Activated T-cell treated with anti-CD3 and anti-CD28 coated beads, Interleukin-2, amount 50 U/mL, for 48 hours (primary cell): ENCODE results near the gene TFDP1.

Source experiments
- DNase-seq, 2 experiments: peaks; one replicate each; pipeline ENCODE4 v3.0.0-alpha.2; 2020

The TFDP1 gene

DNA sequence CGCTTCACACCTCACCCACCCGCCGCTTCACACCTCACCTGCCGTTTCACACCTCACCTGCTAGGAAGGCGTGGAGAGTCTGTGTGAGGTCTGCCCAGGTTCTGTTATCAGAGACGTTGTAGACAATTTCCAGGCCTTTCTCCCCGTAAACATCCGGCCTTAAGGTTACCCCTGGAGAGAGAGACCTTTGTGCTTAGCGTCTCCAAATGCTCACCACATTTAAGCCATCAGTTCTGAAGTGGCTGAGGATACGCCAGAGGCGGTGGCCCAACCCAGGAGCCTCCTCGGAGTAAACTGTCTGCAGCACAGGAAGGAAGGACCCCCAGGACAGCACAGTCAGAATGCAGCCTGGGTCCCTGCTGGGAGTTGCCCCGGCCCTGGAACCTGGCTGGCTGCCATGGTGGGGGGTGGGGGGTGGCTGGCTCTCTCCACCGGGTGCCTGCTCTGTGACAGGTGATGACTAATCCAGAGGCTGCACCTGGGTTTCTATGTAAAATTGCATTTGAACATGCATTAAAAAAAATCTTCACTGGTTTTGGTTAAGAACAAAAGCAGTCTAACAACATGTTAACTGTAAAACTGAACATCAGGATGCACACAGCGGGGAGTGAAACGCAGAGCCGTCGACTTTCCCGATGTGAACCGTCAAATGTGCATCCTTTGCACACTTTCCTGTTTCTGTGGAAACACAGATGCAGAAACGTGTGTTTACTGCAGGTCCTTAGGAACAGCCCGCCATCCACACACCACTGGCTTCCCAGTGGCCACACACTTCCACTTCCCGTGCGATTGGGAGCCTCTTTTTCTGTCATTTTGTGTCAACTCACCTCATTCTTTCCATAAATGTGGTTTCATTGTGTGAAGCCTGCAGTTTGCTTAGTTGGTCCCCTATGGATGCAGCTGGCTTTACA, 69.0 kb downstream of the TFDP1 start:
- DNase-seq, result peak in 1 of 2 experiments; percentile 29

DNA sequence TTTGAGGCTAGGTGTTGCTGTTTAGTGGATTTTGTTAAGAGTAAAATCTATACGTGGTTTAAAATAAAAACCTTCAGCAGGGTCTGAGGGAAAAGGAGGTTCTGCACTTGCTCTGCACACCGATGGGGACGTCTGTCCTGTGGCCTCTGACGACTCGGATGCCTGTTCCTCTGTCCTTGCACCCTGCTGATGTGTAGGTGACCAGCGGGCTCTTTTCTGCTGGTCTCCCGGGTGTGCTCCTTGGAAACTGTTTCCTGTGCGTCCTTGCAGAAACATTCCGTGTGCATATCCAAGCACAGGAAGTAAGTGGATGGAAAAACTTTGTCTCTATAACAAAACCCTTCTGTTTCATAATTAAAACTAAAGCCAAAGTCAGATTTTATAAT, 69.6 kb downstream of the TFDP1 start:
- DNase-seq, result no peak

DNA sequence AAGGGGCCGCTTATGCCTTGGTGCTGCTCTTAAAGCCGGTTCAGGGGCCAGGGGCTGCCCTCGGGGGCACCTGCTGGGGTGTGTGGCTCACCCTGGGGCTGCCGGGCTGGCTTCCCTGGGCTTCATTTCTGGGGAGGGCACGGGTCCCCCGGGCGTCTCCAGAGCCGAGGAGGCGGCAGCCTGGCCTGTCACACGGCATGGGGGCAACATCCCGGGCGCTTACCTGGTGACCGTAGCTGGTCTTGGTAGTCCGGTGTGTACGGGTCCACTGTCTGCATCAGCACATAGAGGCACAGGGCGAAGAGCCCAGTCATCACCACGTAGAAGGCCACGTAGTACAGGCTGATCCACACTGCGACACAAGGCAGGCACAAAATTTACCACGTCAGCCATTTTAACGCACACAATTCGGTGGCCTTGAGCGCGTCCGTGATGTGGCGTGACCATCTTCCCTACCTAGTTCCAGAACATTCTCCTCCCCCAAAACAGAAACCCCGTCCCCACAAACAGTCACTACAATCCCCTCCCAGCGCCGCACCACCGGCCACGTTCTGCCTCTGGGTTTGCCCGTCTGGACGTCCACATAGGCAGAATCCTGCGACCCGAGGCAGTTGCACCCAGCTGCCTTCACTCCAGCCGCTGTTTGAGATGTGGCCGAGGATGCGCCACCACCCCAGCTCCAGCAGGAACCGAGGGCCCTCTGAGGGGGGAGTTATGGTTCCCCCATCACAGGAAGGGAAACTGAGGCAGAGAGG, 70.2 kb downstream of the TFDP1 start:
- DNase-seq, result no peak

DNA sequence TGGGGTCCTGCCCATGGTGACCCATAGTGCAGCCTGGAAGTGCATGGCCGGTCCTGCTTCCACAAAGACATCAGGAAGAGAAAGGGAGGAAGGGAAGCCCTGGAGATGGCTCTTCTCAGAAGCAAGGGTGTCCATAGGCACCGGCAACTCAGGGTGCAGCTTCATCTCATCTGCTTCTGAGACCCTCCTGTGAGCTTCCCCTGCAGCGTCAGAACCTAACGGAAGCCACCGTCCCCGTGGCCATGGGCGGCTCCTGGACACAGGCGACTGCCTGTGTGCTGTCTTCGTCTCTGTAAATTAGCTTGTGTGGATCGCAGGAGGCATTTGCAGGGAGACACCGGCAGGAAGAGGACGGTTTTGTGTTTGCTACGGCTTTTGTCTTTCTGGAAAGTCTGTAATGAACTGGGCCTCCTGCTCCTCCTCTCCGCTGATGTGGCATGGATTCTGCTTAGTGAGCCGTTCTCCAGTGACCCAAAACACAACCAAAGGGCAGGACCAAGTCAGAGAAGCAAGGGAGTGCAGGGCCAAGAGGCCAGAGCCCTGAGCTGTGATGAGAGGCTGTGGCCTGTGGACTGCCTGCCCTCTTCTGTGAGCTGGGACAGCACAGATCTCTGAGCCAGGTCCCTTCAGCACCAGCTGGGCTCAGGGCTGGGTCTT, 70.9 kb downstream of the TFDP1 start:
- DNase-seq, result no peak

DNA sequence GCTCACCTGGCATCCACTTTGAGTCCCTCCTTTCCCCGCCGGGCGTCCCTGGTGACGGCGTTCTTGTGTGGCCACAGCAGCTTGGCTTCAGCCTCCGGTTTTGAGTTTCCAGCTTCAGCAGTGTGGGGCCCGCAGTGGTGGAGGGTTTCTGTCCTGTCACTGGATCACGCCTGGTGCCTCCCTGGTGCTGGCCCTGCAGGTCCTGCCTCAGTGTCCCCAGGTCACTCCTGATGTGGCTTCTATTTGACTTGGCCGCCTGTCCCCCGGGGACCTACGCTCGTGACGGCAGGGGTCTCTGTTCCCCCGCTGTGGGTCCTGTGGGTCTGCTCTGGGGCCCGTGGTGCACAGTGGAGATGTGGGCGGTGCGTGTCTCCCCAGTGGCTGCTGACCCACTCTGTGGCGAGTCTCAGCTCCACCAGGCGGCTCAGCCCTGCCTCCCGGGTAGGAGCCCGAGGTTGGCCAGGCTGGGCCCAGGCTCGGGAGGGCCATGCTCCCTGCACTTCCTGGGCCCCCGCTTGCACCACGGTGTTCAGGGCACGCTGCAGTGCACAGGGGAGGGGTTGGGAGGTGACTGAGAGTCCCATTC, 71.5 kb downstream of the TFDP1 start:
- DNase-seq, result no peak

DNA sequence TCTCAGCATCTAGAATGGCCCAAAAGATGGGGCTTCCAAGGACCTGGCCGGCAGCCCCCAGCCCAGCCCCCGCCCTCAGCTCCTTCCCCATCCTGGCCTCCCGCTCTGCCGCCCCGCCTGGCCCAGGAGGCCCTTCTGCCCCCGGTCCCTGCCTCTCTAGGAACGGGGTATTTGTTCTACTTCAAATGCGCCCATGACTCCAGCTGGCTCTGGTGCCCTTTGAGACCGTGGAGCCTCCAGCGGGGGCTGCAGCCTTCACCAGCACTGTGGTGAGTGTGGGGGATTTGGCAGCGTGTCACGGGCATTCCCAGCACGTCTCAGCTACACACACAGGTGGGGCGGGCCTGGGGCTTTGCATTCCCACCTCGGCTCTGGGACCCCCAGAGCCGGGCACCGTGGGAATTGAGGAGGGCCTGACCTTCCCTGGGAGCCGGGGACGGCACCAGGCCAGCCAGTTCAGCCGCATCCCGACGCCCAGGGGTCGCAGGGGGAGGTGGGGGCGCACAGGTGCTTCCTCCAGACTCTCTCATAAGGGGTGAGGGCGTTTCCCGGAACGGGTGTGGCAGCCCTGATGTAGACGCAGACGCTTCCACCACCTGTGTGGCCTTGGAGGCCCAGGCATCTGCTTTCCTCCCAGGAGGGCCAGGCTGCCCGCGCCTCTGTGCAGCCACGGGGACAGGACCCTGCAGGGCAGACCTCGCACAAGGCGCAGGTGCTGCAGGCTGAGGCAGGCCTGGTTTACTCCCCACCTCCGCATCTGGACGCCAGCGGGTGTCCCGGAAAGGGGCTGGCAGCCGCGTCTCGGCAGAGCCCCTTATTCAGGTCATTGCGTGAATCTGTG, 72.5 kb downstream of the TFDP1 start:
- DNase-seq, result no peak

DNA sequence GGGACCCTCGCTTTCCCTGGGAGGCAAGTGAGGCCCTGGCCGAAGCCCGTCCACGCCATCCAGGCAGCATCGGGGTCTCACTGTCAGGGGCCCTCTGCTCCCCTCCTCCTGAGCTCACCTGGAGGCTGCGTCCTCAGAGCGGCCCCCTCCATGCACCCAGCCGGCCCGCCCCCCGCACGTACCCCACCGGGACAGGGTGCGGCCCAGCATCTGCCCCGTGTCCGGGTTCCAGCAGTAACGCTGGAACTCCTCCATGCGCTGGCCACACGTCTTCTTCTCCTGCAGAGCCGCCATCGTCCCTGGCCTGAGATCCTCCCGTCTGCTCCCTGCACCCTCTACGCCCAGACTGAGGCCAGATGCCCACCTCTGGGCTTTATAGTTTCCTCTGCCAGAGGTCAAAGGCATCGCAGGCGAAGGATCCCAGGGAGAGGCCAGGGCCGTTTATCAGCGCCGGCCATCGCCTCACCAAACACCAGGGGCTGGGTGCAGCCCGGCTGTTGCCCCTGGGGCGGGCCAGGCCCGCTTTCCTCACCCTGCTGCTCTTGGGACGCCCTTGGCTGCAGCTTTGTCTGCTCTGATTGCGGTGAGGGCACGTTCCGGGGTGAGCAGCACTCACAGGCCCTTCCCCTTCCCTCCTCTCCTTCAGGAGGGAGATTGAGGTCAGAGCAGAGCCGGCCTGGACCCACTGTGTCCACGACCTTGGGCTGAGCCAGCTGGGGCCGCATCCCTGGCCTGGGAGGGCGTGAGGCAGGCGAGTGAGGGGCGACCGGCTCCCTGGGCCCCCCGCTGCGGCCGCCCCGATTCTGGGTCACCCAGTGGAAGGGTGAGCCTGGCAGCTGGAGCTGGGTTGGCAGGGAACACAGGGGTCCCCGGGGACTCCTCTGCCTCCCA, 73.5 kb downstream of the TFDP1 start, which contains the start of gene ATP4B:
Gene ATP4B (minus strand): TSS at position 348 of the 891 bp plus-strand sequence. CDS start 54 bp downstream, at position 294.
- DNase-seq, result no peak

DNA sequence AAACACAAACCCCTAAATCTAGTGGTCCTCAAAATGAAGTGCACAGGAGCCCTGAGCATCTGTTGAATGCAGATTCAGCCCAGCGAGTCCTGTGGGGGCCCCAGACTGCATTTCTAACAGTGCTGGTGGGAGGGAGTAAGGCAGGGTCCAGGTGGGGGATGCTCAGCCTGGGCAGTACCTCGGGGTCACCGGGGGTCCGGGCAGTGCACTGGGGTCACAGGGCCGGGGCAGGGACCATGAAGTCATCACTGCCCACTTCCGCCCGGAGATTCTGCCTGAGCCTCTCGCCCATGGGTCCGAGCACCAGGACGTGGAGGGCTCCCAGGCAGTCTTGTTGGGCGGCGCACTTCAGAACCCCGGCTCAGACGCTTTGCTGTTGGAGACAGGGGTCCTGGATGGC, 74.3 kb downstream of the TFDP1 start:
- no peak for DNase-seq

DNA sequence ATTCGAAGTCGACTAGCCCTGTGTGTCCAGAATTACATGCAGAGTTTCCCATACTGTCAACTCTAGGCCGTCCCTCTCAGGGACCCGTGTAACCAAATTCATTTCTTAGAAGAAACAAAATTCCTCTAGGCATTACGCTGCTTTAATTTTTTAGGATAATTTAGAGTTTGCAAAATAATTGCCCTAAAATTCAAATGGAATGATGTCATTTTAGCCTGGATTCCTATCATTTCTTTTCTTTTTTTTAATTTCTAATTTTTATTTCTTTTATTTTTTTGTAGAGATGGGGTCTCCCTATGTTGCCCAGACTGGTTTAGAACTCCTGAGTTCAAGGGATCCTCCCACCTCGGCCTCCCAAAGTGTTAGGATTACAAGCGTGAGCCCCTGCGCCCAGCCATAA, 74.8 kb downstream of the TFDP1 start:
- no peak for DNase-seq

DNA sequence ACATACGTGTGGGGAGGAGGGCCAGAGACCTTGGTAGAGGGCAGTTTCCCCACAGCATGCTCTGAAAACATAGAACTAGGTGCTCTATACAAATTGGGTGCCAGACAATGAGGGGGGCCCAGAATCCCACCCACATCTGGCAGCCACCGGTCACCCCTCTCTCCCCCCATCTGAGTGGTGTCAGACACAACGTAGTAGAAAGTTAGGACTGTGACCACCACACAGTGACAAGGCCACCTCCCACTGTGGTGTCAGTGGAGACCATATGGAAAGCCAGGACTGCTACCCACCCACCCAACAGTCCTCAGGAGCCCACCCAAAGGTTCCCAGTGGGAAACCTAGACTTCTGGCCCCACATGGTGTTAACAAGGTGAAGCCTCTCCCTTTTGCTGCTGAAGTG, 75.5 kb downstream of the TFDP1 start:
- DNase-seq, result no peak

DNA sequence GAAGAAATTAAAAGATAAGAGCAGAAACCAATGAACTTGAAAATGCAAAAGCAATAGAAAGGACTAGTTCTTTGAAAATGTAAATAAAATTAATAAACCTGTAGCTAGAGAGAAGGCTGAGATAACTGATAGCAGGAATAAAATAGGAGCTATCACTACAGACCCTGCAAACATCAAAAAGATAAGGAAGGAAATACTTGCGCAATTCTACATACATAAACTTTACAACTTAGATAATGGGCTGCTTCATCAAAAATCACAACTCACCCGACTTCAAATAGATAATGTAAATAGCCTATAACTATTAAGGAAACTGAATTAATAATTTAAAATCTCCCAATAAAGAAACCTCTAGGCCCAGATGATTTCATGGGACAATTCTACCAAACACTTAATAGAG, 77.0 kb downstream of the TFDP1 start:
- no peak for DNase-seq

DNA sequence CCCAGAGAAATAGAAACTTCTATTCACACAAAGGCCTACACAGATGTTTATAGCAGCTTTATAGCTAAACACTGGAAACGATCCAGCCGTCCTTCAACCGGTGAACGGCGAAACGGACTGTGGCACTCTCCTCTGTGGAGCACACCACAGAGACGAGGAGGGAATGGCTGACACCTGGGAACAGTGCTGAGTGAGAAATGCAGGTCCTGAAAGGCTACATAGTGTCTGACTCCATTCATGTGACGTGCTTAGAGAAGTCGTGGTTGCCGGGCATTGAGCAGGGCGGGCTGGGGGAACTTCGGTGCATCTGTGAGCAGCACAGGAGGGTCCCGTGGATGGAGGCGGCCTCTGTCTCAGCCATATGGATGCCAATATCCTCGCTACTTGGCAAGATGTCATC, 79.4 kb downstream of the TFDP1 start:
- no peak for DNase-seq

DNA sequence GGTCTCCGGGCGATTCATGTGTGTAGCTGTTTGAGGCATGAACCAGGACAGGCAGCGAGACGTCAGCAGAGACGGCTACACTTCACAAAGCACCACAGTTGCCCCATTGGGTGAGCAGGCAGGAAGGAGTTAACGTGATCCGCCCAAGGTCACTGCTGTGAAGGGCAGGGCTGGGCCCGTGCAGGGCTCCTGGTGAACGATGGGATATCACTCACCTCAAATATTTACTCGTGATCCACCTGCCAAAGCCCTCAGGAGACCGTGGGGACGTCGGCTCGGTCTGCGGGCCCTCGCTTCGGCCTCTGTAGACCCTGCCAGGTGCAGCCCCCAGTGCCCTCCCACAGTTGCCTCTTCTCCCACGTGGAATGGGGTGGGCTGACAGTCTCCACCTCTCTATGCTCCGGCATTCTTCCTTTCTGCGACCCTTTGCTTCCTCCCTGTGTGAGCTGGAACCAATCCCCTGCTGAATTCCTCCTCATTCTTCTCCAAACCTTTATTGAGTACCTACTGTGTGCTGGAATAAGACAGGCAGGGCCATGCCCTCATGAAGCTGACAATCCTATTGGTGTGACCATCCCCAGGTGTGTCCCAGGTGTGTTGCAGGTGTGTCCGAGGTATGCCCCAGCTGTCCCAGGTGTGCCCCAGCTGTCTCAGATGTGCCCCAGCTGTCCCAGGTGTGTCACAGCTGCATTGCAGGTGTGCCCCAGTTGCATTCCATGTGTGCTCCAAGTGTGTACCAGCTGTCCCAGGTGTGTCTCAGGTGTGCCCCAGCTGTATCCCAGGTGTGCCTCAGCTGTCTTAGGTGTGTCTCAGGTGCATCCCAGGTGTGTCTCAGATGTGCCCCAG, 80.4 kb downstream of the TFDP1 start:
- no peak for DNase-seq

DNA sequence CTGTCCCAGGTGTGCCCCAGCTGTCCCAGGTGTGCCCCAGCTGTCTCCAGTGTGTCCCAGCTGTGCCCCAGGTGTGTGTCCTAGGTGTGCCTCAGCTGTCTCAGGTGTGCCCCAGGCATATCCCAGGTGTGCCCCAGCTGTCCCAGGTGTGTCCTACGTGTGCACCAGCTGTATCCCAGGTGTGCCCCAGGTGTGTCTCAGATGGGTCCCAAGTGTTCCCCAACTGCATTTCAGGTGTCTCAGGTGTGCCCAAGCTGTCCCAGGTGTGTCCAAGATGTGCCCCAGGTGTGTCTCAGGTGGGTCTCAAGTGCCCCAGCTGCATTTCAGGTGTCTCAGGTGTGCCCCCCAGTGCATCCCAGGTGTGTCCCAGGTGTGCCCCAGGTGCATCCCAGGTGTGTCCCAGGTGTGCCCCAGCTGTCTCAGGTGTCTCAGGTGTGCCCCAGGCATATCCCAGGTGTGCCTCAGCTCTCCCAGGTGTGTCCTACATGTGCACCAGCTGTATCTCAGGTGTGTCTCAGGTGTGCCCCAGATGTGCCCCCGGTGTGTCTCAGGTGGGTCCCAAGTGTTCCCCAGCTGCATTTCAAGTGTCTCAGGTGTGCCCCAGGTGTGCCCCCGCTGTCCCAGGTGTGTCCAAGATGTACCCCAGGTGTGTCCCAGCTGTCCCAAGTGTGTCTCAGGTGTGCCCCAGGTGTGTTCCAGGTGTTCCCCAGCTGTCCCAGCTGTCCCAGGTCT, 81.2 kb downstream of the TFDP1 start:
- no peak for DNase-seq

DNA sequence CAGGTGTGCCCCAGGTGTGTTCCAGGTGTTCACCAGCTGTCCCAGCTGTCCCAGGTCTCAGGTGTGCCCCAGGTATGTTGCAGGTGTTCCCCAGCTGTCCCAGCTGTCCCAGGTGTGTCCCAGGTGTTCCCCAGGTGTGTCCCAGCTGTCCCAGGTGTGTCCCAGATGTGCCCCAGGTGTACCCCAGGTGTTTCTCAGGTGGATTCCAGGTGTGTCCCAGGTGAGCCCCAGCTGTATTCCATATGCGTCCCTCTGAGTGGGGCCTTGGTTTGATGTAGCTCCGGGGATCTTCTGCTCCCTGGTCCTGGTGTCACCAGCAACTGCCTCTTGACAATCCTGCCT, 81.7 kb downstream of the TFDP1 start:
- no peak for DNase-seq

DNA sequence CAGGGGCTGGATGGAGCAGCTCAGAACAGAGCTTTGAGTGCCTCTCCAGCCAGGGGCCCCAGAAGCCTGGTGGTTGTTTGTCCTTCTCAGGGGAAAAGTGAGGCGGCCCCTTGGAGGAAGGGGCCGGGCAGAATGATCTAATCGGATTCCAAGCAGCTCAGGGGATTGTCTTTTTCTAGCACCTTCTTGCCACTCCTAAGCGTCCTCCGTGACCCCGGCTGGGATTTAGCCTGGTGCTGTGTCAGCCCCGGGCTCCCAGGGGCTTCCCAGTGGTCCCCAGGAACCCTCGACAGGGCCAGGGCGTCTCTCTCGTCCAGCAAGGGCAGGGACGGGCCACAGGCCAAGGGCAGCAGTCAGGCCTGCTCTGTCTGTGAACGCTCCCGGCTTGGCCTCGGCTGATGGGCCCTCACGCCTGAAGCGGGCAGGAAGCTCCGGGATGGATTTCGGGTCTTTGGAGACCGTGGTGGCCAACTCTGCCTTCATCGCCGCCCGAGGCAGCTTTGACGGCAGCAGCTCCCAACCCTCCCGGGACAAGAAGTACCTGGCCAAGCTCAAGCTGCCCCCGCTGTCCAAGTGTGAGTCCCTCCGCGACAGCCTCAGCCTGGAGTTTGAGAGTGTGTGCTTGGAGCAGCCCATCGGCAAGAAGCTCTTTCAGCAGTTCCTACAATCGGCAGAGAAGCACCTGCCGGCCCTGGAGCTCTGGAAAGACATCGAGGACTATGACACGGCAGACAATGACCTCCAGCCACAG, 82.6 kb downstream of the TFDP1 start, which contains the start of gene GRK1:
Gene GRK1 (plus strand): TSS at position 269 of the 751 bp plus-strand sequence. CDS start 168 bp downstream, at position 437.
- DNase-seq, result no peak

DNA sequence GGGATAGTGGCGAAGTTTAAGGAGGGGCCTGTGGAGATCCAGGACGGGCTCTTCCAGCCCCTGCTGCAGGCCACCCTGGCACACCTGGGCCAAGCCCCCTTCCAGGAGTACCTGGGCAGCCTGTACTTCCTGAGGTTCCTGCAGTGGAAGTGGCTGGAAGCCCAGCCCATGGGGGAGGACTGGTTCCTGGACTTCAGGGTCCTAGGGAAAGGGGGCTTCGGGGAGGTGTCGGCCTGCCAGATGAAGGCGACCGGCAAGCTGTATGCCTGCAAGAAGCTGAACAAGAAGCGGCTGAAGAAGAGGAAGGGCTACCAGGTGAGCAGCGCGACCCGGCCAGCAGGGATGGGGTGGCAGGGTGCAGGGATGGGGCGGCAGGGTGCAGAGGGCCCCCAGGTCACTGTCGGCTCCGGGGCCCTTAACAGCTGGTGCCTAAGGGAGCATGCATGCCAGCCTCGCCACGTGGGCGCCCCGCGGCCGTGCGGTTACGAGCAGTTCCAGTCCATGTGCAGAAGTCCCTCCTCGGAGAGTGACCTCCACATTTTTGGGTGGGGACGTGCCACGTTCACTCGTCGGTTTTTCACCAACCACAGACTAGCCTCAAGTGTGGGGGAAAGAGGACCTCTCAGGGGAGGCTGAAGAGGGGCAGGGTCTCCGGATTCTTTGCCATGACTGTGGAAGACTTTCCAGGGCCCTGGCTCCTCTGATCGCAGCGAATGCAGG, 83.4 kb downstream of the TFDP1 start:
- DNase-seq, result no peak

DNA sequence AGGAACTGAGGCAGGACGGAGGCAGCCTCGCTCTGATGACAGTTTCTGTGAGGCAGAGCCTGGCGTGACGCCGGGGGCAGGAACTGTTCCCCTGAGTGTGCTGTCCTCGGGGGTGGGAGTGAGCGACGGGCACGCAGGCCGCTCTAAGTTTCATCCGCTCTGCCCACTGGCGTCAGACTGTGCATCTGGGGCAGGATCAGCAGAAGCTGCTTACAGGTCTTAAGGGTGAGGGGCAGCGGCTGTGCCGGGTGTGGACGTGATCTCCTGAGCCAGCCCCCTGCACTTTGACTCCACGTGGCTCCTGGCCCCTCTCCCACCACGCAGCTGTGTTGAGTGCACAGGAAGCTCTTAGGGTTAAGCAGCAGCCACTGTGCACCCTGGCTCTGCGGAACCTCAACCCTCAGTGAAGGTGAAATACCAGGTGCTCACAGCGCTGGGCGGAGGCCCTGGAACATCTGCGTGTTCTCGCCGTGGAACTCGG, 84.0 kb downstream of the TFDP1 start:
- DNase-seq, result no peak
